GM12874 (cell line): ENCODE results near the gene ASCC1.

Experiments used
- TF ChIP-seq, protein P1 (sequence below): IDR thresholded peaks from 2 replicates; pipeline ENCODE4 v1.5.1; 2011; ENCODE audit warnings: low read depth, mild to moderate bottlenecking, control low read depth, low read length, moderate library complexity; ENCODE audit not compliant: insufficient read depth

The ASCC1 gene

DNA sequence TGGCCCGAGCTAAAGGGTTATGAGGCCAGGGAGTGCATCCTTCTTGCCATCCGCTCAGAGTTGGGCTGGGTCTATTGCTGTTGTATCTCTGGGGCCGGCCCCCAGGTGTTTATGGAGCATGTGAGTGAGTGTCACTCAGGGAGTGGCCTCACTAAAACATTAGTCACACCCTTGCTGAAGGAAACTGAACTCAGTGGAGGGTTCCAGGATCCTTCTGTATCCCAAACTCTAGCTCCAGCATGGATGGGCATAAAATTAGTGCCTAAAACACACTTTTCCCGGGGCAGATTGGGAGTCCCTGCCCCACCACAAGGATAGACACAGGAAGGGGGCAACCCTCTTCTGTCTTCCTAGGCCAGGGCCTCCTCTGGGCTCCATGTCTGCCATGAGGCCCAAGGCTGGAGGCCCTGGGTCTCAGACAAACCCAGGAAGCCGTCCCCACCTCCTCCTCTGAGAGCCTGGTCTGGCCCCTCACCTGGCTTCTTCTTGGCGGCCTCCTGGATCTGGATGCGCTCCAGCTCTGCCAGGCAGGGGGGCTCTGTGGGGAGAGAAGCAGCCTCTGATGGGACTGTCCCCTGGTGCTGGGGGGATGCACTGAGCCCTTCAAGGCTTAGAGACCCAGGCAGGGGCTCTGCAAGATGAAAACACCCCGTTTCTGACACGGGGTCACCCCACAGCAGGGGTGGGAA is 152.2 kb downstream of the ASCC1 start:
- TF ChIP-seq, protein P1, sequence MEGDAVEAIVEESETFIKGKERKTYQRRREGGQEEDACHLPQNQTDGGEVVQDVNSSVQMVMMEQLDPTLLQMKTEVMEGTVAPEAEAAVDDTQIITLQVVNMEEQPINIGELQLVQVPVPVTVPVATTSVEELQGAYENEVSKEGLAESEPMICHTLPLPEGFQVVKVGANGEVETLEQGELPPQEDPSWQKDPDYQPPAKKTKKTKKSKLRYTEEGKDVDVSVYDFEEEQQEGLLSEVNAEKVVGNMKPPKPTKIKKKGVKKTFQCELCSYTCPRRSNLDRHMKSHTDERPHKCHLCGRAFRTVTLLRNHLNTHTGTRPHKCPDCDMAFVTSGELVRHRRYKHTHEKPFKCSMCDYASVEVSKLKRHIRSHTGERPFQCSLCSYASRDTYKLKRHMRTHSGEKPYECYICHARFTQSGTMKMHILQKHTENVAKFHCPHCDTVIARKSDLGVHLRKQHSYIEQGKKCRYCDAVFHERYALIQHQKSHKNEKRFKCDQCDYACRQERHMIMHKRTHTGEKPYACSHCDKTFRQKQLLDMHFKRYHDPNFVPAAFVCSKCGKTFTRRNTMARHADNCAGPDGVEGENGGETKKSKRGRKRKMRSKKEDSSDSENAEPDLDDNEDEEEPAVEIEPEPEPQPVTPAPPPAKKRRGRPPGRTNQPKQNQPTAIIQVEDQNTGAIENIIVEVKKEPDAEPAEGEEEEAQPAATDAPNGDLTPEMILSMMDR: no peak

DNA sequence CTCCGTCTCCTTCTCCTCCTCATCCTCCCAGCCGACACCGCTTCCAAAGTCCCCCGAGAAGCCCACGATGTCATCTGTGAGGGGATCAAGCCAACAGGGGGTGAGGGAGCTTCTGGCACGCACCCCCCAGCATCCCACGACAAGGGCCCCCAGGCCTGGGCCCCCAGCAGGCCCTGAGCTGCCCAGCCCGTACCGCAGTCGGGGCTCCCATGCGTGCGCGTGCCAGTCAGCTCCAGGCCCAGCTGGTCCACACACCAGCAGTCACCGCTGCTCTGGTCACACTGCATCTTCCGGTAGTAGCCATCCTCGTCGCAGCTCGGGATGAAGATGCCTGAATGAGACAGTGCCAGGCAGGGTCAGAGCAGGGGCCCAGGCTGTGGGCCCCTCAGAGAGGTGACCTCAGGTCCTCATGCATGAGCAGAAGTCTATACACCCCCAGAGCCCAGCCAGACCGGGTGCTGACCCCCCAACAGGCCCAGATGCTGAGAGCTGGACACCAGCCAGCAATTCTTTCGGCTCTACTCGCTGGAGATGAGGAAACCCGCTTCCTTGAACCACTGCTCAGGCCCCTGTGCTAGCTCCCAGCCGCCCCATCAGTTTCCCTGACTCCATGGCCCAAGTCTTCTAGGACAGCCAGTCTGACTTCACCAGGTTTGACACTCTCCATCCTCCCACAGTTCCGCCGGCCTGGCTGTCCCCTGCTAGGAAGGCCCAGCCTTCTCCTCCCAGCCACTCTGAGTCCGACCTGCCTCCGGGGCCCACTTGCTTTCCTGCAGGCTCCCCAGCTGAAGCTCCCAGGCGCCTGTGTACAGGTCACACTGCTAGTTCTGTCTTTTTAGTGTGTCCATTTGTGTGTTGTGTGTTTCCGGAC is 153.0 kb downstream of the ASCC1 start:
- TF ChIP-seq, protein P1: no peak

DNA sequence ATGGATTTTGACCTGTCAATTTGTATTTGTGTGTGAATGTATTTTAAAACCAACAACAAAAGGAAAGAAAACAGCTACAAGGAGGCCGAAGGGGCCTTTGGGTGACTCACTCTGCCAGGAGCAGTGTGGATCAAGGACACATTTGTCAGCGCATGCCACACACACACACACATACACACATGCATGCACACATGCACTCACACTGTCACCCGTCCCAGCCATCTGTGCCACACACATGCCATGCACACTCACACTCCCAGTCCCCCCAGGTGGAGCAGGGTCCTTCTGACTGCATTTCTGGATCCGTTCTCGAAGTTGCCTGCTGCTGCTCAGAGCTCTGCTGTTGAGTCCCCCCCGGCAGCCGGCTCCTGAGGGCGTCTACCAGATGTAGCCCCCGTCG is 153.7 kb downstream of the ASCC1 start:
- TF ChIP-seq, protein P1: no peak

DNA sequence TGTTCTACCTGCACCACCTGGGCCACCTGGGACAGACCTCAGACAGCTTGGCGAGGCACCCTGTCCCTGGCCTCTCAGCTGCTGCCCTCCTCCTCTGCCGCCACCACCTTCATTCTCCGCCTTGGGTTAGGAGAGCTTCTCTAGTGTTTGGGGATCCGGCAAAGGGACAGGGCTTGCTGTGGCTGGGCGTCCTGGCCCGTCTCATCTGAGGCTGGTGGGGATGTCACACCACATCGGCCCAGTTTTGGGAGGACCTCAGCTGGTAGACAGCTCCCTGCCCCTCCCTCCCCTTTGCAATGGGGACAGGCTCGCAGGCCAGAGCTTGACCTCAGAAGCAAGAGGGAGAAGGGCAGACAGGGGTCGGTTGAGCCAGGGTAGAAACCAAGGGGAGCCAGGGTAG is 154.1 kb downstream of the ASCC1 start:
- TF ChIP-seq, protein P1: no peak

DNA sequence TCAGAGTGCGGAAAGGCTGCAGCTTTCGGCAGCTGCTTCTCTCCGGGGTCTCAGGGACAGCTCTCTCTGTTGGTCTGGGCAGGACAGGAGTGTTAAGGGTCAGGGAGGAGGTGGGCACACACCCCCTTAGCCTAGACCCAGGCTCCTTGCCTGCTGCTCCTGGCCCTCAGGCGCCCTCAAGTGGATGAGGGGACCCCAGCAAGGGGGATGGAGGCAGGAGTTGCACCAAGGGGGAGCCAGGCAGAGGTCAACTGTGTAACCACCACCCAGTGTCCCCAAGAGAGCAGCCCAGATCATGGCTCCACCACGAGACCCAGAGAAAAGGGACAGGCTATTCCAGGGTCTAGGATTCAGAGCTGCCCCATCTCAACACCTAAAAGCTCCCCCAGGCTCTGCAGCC is 154.6 kb downstream of the ASCC1 start:
- TF ChIP-seq, protein P1: peak; percentile 29; the same call in 1 of the 2 replicates

DNA sequence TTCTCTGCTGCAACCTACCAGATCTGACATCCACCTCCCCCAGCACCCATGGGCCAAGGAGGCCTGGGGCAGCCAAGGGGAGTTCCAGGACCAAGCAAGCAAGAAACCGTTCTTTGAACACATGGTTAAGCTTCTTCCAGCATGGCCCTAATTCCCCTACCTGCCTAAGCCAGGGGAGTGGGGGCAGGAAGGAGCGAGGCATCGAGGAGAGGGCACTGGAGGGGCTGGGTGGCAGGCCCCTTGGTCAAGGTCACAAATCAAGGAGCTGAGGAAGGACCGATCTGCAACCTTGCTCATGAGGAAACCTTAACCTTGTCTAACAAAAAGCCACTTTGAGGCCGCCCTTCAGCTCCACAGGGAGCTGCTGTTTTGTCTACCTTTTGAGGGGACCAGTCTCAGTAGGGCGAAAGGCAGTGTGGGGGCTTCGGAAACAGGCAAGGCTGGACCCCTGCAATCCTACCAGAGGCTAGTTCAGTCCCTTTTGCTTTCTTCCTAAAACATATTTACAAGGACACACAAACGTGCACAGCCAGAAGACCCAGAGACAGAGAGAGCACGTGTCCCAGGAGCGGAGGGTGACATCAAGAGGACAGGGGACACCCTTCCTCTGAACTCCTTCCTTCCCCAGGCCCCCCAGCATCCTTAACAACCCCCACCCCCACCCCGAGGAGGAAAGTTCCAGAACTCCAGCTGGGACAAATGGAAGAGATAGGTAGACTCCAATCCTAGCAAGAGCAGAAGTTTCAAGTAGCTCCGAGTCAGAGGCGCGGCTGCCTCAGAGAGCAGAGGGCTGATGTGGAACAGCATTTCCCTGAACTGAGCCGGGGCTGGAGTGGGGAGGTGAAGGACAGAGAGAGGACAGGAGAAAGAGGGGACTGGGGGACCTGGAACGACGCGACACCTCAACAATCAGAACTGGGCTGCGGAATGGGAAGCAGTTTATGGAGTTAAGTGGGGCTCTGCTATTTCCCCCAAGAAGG is 155.9 kb downstream of the ASCC1 start:
- TF ChIP-seq, protein P1: no peak
